HepG2 (cell line): ENCODE measurements around the gene STIMATE.

Experiments used
- CBFB ChIP-seq: sonication (generic); formaldehyde crosslinking; IDR thresholded peaks from 2 replicates; pipeline ENCODE4 v1.4.0; 2020; ENCODE audit warnings: missing genetic modification reagents
- CTCF ChIP-seq: sonication (generic); formaldehyde crosslinking; IDR thresholded peaks from 2 replicates; pipeline ENCODE4 v1.5.0; 2020; ENCODE audit warnings: mild to moderate bottlenecking, missing genetic modification reagents, moderate library complexity
- FOXM1 ChIP-seq: sonication (generic); formaldehyde crosslinking; IDR thresholded peaks from 2 replicates; pipeline ENCODE4 v1.5.0; 2020; ENCODE audit warnings: missing genetic modification reagents
- POLR2A ChIP-seq, 2 experiments: IDR thresholded peaks; 2 replicates each; pipeline ENCODE4 v1.6.1; 2011; ENCODE audit warnings: low read depth in 2 of 2, low read length in 2 of 2, mild to moderate bottlenecking in 1 of 2, moderate library complexity in 1 of 2; ENCODE audit not compliant: insufficient read depth in 1 of 2
- RAD51 ChIP-seq: fragments of 450-650 bp; IDR thresholded peaks from 2 replicates; pipeline ENCODE4 v1.6.1; 2016; ENCODE audit warnings: borderline replicate concordance
- RFX1 ChIP-seq: fragments of 450-650 bp; IDR thresholded peaks from 2 replicates; pipeline ENCODE4 v1.6.1; 2017
- ZNF274 ChIP-seq: sonication (generic); formaldehyde crosslinking; IDR thresholded peaks from 2 replicates; pipeline ENCODE4 v1.5.1; 2020; ENCODE audit warnings: mild to moderate bottlenecking, missing genetic modification reagents
- ZNF761 ChIP-seq: sonication (generic); formaldehyde crosslinking; conservative IDR thresholded peaks from 2 replicates; pipeline ENCODE4 v1.4.0; 2020; ENCODE audit warnings: mild to moderate bottlenecking, missing genetic modification reagents

- TF ChIP-seq CTCF (no peak), POLR2A (IDR thresholded peaks at IDR 0.05; ENCODE audit: insufficient read depth in 1 of 2, low read depth in 2 of 2, low read length in 2 of 2) (no peak), RAD51 (no peak), FOXM1 (CRISPR knock-in tag) (no peak), CBFB (CRISPR knock-in tag) (no peak), RFX1 (no peak), ZNF274 (no peak), ZNF761 (CRISPR knock-in tag) (no peak)
Measured at GRCh38 chr3:52834871-52835501, 62.4 kb downstream of the STIMATE start, which contains the start of gene MUSTN1.
